NCI-H226 (cell line): ENCODE data around the gene SLC12A1.

Experiments
- DNase-seq: peaks from one replicate; pipeline ENCODE4 v3.0.0-alpha.2; 2015

SLC12A1 gene

DNA sequence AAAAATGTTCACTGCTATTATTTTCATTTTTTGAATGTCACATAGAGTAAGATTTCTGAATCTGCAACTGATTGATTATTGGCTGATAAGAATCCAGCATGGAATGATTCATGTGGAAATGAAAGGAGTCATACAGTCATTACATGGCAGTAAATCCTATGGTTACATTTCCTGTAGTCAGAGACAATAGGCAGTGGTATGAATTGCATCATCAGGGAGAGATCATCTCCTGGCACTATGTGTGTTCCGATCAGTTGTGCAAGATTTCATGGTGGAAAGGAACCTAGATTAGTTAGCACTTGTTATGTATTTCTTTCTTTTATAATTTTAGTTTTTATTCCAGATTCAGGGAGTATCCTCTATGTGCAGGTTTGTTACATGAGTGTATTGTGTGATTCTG, 38.8 kb downstream of the SLC12A1 start:
- DNase-seq, result peak; percentile 29

DNA sequence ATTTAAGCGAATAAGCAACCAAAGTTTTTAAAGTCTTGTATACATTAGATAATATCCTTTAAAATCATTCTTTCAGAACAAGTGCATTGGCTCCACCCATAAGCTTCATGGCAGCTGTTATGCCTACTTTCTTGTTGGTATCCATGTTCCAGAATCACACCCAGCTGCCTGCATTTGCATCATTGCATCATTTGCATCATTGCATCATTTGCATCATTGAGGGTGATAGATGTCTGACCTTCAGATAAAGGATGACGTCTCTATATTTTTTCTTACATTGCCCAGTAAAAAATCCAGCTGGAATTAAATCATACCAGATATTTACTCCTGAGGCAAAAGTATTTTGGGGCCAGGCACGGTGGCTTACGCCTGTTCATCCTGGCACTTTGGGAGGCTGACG, 42.3 kb downstream of the SLC12A1 start:
- no peak for DNase-seq

DNA sequence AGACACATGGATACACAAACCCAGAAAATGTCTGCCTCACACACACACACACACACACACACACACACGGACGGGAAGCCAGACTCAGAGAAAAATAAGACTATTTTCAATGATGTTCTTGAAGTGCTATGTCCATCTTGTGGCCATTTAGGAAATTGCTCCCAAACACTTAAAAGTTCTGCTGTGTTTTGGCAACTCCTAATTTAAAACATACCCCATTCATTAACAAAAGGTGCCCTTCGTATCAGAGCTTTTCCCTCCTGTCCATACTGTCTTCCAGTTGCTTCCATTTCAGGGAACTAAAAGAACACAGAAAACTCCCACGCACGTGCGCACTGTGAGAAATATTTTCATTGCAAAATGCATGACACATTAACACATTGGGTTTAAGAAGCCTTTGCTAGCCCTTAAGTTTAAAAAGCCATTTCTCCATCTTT, 44.6 kb downstream of the SLC12A1 start:
- DNase-seq, result peak; percentile 65

DNA sequence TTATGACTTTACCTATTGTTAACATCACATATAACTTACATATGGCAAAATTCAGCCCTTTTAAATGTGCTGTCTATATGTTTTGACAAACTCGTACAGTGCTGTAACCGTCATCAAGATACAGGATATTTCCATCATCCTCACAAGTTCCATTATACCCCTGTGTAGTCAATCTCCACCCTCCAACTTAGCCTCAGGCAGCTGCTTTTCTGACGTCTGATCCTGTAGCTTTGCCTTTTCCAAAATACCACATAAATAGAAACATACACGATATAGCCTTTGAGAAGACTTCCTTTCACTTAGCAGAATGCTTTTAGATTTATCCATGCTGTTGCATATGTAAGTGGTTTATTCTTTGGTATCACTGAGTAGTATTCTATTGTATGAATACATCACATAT, 47.1 kb downstream of the SLC12A1 start:
- no peak for DNase-seq

DNA sequence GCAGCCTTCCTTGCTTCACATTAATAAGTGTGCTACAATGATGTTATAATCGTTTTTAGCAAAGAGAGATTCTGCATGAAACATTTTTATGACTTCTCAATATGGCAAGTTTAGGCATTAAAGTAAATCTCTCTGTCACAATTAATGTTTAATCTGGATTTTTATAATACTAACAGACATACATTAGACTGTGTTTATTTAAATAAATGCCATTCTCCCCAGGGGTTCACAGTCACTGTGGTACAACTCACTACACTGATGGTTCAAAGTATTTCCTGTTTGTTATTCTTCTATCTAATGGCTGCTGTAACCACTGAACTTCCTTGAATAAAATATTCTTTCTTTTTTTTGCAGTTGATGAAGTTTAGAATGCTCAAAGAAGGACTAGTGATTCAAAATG, 59.0 kb downstream of the SLC12A1 start:
- DNase-seq, result no peak

DNA sequence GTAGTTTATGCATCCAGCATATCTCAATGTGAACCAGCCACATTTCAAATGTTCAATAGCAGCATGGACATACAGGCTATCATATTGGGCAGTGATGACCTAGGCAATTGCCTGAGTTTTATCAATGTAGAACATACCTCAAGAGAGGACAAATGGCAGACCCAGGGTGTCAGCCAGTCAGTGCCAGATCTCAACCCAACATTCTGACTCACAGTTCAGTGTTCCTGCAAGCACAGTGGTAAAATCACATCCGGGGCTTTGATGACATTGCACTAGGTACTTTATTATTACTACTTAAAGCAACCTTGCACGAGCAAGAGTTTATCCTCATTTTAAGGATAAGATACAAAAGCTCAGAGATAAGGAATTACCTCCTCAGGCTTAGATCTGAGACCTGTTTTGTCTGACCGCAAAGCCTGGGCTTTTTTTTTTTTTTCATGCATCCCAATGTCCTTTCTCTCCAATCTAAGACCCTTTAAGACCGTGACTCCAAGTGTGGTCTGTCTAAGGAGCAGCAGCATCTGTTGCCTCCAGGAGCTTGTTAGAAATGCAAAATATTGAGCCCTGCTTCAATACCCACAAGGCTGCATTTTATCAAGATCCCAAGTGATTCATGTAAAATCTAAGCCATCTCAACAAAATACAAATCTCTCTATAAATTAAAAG, 60.1 kb downstream of the SLC12A1 start:
- no peak for DNase-seq

DNA sequence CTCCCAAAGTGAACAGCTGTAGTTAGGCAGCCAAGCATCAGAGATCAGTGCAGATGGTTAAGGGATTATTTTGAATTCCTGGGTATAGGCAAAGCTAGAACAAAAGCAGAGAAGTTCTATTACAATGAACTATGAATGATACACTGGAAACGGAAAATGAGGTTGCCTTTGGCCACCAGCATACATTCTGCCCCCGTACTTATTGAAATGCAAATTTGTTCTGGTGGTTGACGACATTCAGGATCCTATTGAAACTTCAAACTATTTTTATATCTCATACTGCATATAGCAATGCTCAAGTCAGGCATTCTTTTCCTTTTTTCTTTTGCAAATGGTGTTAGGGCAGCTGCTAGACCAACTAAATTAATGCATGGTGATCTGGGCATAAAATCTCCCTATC, 61.7 kb downstream of the SLC12A1 start:
- no peak for DNase-seq

DNA sequence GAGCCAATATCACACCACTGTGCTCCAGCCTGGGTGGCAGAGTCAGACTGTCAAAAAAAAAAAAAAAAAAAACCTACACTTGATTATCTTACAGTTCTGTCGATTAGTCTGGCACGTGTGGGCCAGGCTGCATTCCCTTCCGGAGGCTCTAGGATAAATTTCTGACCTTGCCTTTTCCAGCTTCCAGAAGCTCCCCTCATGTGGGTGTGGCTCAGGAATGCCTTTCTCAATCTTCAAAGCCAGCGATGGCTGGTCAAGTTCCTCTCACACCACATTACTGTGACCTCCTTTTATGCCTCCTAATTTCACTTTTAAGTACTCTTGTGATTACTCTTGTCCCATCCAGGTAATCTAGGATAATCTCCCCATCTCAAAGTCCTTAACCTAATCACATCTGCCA, 66.9 kb downstream of the SLC12A1 start:
- no peak for DNase-seq

DNA sequence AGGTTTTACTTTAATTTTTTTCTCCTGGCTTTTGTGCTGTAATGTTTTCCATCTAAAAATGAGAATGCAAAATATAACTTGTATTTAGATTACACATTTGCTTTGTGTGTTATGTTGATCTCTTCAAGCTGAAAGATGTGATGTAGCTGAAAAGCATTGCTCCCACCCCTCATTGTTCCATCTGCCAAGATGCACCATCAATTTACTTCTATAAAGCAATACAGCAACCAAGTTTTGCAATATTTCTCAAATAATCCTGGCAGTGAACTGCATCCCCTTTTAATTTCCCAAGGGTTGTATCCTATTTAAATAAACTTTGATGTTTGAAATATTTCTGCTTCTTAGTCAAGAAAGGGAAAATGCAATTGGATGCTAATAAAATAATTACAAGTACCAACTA, 72.6 kb downstream of the SLC12A1 start:
- no peak for DNase-seq

DNA sequence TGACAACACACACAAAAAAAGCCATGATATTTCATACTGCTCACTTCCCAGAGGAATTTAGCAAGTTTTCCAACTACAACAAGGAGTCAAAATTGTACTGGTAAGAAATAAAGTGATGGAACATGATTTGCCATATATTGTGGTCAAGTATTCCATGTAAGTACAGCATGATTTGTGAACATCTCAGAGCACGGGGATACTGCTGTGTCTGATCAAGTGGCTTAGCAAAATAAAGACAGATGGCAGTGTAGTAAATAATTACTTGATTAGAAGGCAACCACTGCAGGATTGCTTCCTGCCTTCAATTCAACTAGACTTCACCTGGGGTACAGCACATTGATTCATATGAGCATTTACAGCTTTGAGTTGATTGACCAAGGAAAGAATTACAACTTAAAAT, 73.5 kb downstream of the SLC12A1 start:
- DNase-seq, result no peak

DNA sequence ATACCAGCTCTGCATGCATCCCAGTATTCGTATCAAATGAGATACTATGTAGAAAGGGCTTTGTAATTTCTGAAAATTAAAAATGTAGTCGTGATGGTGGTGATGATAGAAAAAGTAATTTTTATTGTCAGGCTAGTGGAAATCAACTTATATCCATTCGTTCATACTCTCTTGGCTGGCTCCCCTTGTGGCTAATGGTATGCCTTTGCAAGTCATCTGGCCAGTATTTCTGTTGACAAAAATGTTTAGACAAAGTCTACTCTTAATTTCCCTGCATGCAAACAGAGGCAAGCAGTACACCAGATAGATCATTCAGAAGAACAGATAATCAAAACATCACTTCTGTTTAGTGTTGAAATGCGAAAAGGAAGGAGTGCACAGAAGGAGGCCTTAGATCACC, 75.6 kb downstream of the SLC12A1 start:
- no peak for DNase-seq

DNA sequence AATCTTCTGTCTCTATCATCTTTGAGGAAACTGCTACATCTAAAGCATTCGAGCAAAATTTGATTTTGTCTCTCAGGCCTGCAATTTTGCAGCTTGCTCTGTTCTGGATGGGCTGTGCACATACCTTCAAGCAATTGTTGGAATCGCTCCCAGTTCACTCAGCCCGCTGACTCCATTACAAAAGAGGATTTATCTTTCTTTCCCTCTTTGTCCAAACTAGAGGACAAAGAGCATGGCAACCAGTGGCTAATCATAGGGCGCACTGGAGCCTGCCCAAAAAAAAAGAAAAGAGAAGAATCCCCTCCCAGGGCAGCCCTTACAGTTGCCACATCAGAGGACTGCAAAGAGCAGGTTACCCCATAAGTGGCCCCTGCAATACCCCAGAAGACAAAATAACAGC, 76.1 kb downstream of the SLC12A1 start:
- DNase-seq, result no peak

DNA sequence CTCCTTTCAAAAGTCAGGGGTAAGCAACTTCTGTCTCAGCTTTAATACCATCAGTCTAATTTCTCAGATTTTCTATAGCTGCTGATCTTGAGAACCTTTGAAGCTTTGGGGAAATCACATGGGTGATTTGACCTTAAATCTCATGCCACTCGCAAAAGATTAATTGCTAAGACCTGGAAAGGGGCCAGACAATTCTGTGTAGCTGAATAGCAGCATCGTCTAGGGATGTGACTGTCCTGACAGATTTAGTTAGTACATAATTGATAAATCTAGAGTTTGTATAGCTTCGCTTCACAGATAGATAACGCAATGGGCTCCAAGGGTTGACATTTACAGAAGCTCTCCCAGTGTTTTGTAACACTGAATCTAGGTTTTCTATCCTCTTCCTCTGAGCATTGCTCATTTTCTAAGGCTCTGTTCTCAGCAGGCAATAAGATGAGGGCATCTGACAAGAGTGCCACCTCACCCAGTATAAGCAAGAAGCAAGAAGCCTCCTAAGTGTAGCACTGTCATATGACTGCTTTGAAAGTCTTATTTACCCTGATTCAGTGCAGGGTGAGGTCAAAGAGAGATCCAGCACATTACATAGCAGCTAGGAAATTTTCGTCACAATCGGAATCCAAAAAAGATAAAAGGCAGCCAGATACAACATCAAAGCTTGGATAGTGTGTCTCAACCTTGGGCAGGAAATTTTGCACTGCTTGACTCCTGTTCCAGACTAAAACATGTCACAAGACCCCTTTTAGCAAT, 77.5 kb downstream of the SLC12A1 start:
- DNase-seq, result no peak

DNA sequence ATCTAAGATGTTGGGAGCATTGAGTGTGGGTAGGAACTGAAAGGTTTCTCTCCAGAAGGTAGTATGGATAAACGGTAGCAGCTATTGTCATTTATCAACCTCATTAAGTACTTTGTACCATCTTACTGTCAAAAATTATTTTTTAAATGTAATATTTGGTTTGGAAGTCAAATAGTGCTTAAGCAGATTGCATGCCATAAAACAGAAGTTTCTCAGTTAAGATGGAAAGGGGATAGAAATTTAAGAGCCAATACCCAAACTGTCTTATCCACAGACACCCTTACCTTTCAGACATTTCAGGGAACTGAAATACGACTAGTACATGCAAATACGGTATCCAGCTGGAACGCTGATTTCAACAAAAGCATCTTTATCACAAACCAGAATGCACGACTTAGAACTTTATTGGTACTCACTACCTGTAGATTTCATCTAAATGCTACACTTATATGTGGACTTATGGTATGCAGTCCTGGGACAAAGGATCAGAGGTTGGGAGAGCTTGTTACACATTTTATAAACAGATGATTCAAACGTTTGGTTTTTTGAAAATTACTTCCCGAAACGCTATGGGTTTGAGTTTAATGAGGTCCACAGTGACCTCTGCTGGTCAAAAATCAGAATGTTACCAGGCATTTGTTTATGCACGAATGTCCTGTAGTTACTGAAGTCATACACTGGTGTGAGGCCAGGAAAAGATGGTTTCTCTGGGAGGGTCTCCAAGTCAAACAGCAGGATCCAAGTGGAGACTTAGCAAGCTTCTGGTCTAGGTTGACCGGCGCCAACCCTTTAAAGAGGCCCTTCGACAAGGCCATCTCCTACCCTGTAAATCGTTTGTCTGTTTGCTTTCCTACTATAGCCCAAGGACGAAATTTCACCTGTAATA, 79.5 kb downstream of the SLC12A1 start:
- DNase-seq, result peak; percentile 49

DNA sequence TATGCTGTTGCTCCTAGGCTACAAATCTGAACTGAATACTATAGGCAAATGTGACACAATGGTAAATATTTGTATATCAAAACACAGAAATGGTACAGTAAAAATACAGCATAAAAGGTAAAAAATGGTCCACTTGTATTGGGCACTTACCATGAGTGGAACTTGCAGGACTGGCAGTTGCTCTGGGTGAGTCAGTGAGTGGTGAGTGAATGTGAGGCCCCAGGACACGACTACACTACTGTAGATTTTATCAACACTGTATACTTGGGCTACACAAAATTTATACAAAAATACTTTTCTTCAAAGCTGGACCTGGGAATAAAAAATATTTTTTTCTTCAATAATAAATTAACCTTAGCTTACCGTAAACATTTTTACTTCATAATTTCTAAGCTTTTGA, 83.5 kb downstream of the SLC12A1 start:
- no peak for DNase-seq

DNA sequence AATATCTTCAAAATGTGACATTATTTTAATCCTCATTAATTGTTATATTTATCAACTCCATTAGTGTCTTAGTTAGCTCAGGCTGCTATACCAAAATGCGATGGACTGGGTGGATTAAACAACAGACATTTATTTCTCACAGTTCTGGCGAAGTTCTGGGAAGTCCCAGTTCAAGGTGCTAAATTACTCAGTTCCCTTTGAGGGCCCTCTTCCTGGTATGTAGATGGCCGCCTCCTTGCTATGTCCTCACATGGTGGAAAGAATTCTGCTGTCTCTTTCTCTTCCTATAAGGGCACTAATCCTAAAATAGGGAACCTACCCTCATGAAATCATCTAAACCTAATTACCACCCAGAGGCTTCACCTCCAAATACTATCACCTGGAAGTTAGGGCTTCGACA, 86.4 kb downstream of the SLC12A1 start:
- DNase-seq, result no peak

DNA sequence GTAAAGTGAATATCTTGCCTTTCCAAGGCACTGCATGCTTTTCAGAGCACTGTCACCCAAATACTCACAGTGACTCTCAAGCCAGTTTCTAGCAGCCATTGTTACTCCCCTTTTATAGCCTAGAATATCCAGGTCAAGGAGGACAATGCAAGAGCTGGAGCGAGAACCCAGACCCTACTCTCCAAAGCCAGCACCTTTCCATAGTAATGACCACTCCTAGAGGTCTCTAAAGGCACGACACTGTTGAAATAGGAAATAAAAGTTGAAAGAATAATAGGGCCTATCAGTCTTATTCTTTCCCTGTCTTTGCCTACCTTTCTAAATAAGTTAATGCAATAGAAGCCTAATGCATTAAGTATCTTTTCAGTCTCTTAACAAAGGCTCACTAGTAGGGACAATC, 91.6 kb downstream of the SLC12A1 start:
- no peak for DNase-seq

DNA sequence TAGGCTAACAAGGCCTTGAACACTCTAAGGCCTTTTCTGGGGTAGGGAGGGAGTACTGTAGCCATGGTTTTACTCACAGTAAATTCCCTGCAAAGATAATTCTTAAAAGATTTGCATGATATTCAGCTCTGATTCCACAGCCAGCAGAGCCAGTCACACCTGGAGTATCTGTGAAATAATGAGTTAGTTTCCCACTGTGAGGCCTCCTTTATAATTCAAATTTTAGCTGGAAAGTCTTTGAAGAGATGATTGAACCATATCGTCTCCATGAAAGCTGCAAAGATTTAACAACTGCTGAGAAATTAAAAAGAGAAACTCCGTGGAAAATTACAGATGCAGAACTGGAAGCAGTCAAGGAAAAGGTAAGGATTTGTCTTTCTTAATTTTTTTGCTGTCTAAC, 92.8 kb downstream of the SLC12A1 start:
- DNase-seq, result no peak

DNA sequence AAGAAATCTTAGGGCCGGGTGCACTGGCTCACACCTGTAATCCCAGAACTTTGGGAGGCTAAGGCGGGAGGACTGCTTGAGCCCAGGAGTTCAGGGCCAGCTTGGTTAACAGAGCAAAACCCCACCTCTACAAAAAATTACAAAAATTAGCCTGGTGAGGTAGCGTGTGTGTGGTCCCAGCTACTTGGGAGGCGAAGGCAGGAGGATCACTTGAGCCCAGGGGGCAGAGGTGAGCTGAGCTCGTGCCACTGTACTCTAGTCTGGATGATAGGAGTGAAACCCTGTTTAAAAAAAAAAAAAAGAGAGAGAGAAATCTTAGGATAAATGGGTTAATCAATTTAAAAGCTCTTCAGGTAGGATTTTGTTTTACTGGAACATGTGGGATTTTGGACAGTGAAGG, 93.9 kb downstream of the SLC12A1 start:
- no peak for DNase-seq

DNA sequence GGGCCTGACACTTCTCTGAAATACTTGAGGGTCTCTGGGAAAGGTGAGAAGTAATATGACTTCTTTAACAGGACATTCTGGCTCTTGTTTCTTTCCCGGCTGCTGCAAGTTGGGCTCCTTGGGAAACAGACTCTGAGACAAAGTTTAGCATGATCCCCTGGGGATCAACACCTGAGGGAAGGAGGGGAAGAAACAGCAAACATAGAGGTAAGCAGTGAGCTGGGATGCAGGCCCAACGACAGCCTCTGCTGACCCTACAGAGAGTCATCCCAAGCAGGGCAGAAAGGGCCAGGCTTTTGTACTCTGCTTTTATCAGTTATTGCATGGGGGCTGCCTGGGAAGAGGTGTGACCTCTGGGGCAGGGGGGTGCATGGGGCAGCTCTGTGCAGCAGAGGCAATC, 98.3 kb downstream of the SLC12A1 start:
- DNase-seq, result no peak

DNA sequence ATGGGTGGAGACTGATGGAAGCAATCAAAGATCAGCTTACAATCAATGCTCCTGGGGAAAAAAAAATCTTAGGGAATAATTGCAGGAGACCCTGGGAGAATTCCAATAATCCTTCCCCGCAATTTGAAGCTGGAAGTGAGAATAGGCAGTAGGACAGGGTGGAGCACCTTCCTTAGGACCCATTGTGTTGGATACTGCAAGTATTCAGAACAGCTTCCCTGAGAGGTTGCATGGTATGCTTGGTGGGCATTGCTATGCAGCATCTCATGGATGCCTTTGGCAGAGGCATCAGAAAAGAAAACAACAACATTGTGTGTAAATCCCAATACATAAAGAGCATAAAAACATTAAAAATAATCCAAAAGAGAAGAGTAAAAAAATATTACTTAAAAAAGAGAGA, 100.5 kb downstream of the SLC12A1 start:
- DNase-seq, result no peak

DNA sequence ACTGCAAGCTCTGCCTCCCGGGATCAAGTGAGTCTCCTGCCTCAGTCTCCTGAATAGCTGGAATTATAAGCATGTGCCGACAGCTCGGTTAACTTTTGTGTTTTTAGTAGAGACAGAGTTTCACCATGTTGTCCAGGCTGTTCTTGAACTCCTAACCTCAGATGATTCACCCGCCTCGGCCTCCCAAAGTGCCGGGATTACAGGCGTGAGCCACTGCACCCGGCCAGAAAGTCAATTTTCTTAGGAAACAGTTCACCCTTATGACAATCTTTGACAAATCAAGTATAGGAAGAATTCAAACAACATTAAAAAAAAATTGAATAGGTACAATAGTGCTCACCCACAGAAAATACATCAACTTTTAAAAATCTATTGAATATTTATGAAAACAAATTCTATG, 101.5 kb downstream of the SLC12A1 start:
- no peak for DNase-seq

DNA sequence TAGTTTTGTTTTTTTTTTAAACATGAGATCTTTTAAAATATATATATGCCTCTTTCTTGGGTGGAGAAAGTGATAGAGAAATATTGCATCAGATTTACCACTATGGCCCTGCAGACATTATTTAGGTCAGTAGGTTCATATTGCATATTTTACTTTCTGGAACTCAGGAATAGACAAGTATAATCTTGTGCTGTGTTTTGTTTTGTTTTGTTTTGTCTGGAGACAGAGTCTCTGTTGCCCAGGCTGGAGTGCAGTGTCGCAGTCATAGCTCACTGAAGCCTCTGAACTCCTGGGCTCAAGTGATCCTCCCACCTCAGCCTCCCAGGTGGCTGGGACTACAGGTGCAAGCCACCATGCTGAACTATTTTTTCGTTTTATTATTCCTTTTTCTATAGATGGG, 103.6 kb downstream of the SLC12A1 start:
- DNase-seq, result no peak

DNA sequence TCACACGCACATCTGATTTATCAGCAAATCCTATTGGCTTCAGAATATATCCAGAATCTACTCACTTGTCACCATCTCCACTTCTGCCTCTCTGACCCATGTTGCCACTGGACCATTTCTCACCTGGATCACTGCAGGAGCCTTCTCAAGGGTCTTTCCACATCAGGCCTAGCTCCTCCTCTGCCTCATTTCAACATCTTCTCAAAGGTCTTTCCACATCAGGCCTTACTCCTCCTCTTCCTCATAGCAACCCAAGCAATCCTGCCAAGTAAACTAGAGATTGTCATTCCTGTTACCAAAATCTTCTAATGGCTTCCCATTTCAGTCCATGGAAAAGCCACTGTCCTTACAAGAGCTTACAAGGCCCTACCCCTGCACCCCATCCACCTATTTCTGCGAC, 107.1 kb downstream of the SLC12A1 start:
- no peak for DNase-seq
